MM.1S (cell line): Measurements from ENCODE around the gene PARVB.

Experiments
- CTCF ChIP-seq: fragments of 300-600 bp; sonication (generic); IDR thresholded peaks from 2 replicates; pipeline ENCODE4 v1.5.1; 2016; ENCODE audit warnings: antibody characterized with exemption, low read length, mixed read lengths
- EZH2 ChIP-seq: fragments of 300-600 bp; sonication (generic); optimal IDR thresholded peaks from 2 replicates; pipeline ENCODE3; 2017; ENCODE audit warnings: low read depth, mild to moderate bottlenecking, antibody characterized with exemption, low read length, mixed read lengths
- EZH2phosphoT487 ChIP-seq: fragments of 300-600 bp; sonication (generic); IDR thresholded peaks from 2 replicates; pipeline ENCODE4 v1.6.1; 2018; ENCODE audit warnings: antibody characterized with exemption, low read length

- no peak for TF ChIP-seq EZH2
- TF ChIP-seq CTCF, result no peak
- TF ChIP-seq EZH2phosphoT487, result no peak
These were observed 94.7 kb downstream of the PARVB start for GRCh38 chr22:44118645-44119315.
